ENCODE measurements around the gene ZNF329. TPM values are rescaled to one million over a fixed set of nuclear protein-coding genes. Genes with fewer than 3 reads are reported as not detected.
A peak's percentile ranks its signal among the peaks of the same experiment; 100 is the strongest.

The ZNF329 gene
- polyA plus RNA-seq, 2 donors: 2.0 to 2.3 TPM

DNA sequence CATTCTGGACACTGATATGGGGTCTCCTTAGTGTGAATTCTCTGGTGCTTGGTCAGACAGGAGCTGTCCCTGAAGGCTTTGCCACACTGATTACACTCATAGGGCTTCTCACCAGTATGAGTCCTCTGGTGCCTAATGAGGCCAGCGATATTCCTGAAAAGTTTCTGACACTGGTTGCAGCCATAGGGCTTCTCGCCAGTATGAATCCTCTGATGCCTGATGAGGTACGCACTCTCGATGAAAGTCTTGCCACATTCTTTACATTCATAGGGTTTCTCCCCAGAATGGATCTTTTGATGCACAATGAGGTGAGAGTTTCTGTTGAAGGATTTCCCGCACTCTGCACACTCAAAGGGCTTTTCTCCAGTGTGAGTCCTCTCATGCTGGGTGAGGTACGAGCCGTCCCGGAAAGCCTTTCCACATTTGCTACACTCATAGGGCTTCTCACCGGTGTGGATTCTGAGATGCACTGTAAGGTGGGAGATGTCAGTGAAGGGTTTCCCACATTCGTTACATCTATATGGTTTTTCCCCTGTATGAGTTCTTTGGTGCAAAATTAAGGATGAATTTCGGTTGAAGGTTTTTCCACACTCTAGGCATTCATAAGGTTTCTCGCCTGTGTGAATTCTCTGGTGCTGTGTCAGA lies 22.4 kb downstream of the ZNF329 start:
- Histone ChIP-seq H3K9me3 (ENCODE audit: control insufficient read depth in 2 of 2, insufficient read depth in 1 of 2, low read depth in 1 of 2, low read length in 1 of 2) (peaks cover 42 to 69% of the 10 kb centered on the region in 2 donors), H3K27ac (ENCODE audit: low read depth in 2 of 2, low read length in 1 of 2) (no peak overlapping the region), H3K4me3 (ENCODE audit: low read depth in 1 of 2, low read length in 2 of 2) (no peak overlapping the region), H3K27me3 (ENCODE audit: control insufficient read depth in 1 of 2, insufficient read depth in 2 of 2, low read length in 2 of 2) (no peaks in the 10 kb centered on the region), H3K4me1 (ENCODE audit: control insufficient read depth in 2 of 2, insufficient read depth in 2 of 2, low read length in 1 of 2) (no peaks in the 10 kb centered on the region), H3K36me3 (ENCODE audit: control insufficient read depth in 2 of 2, insufficient read depth in 2 of 2, low read length in 1 of 2) (peaks cover 21 to 29% of the 10 kb centered on the region in 2 donors)
- whole genome bisulfite sequencing, 2 donors: 98% methylated on average over 12 of the region's 12 CpGs

GRCh38 chr19:58123354-58123753 lies 27.2 kb downstream of the ZNF329 start:
- Histone ChIP-seq H3K9me3 (ENCODE audit: control insufficient read depth in 2 of 2, insufficient read depth in 1 of 2, low read depth in 1 of 2, low read length in 1 of 2) (peaks cover 36 to 65% of the 10 kb centered on the region in 2 donors), H3K4me3 (ENCODE audit: low read depth in 1 of 2, low read length in 2 of 2) (no peak overlapping the region), H3K36me3 (ENCODE audit: control insufficient read depth in 2 of 2, insufficient read depth in 2 of 2, low read length in 1 of 2) (peaks cover 7 to 8% of the 10 kb centered on the region in 2 donors), H3K27me3 (ENCODE audit: control insufficient read depth in 1 of 2, insufficient read depth in 2 of 2, low read length in 2 of 2) (no peaks in the 10 kb centered on the region), H3K4me1 (ENCODE audit: control insufficient read depth in 2 of 2, insufficient read depth in 2 of 2, low read length in 1 of 2) (no peaks in the 10 kb centered on the region), H3K27ac (ENCODE audit: low read depth in 2 of 2, low read length in 1 of 2) (no peak overlapping the region)
- WGBS, 2 donors: 61 to 64% methylated on average over 5 of the region's 5 CpGs

GRCh38 chr19:58118979-58119733 lies 31.4 kb downstream of the ZNF329 start:
- Histone ChIP-seq H3K36me3 (ENCODE audit: control insufficient read depth in 2 of 2, insufficient read depth in 2 of 2, low read length in 1 of 2) (no peaks in the 10 kb centered on the region), H3K9me3 (ENCODE audit: control insufficient read depth in 2 of 2, insufficient read depth in 1 of 2, low read depth in 1 of 2, low read length in 1 of 2) (peaks cover 34 to 56% of the 10 kb centered on the region in 2 donors), H3K27me3 (ENCODE audit: control insufficient read depth in 1 of 2, insufficient read depth in 2 of 2, low read length in 2 of 2) (peaks cover 0 to 4% of the 10 kb centered on the region in 2 donors), H3K4me1 (ENCODE audit: control insufficient read depth in 2 of 2, insufficient read depth in 2 of 2, low read length in 1 of 2) (no peaks in the 10 kb centered on the region), H3K27ac (ENCODE audit: low read depth in 2 of 2, low read length in 1 of 2) (no peak overlapping the region), H3K4me3 (ENCODE audit: low read depth in 1 of 2, low read length in 2 of 2) (no peak overlapping the region)
- 84 to 87% methylated on average over 5 of the region's 5 CpGs for WGBS, 2 donors

DNA sequence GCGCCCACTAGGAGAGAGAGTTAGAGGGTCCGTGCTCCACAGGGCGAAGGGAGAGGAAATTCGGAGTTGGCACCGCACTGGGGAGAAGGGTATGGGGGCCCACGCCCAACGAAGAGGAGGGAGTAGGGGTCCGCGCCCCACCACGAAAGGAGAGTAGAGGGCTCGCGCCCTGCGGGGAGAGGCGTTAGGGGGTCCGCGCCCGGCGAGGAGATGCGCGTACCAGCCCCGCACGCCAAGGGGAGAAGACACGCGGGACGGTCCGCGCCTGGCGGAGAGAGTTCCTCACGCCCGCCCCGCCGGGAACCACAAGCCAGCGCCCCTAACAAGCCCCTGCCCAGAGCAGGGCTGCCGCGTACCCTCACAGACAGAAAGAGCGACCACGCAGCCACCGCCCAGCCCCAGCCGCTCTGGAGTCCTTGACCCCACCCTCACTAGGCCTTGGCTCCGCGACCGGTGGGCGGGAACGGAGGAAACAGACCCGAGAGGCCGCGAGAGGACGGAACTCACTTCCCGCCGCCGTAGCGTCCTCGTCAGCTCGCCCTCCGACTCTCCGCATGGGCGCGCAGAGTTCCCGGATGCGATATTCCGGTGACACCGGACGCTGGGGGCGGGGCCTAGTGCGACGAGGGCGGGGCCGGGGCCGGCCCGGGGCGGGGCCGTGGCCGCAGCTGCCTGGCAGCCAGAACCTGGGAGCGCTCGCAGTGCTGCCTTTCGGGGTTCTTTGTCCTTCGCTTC lies 32.6 kb downstream of the ZNF329 start:
- H3K27ac ChIP-seq (ENCODE audit: low read depth in 2 of 2, low read length in 1 of 2): no peak overlapping the region
- H3K4me1 ChIP-seq (ENCODE audit: control insufficient read depth in 2 of 2, insufficient read depth in 2 of 2, low read length in 1 of 2): no peaks in the 10 kb centered on the region
- 12 to 14% methylated on average over 66 to 77 of the region's 77 CpGs for WGBS, 2 donors
- no peaks in the 10 kb centered on the region for H3K36me3 ChIP-seq (ENCODE audit: control insufficient read depth in 2 of 2, insufficient read depth in 2 of 2, low read length in 1 of 2)
- H3K27me3 ChIP-seq (ENCODE audit: control insufficient read depth in 1 of 2, insufficient read depth in 2 of 2, low read length in 2 of 2): peaks cover 0 to 4% of the 10 kb centered on the region in 2 donors
- H3K9me3 ChIP-seq (ENCODE audit: control insufficient read depth in 2 of 2, insufficient read depth in 1 of 2, low read depth in 1 of 2, low read length in 1 of 2): peaks cover 29 to 50% of the 10 kb centered on the region in 2 donors
- peak overlapping the region in 1 of 2 donors; percentile 8 for H3K4me3 ChIP-seq (ENCODE audit: low read depth in 1 of 2, low read length in 2 of 2)

GRCh38 chr19:58108546-58108817 lies 42.1 kb downstream of the ZNF329 start:
- Histone ChIP-seq H3K4me1 (ENCODE audit: control insufficient read depth in 2 of 2, insufficient read depth in 2 of 2, low read length in 1 of 2) (no peaks in the 10 kb centered on the region), H3K36me3 (ENCODE audit: control insufficient read depth in 2 of 2, insufficient read depth in 2 of 2, low read length in 1 of 2) (peaks cover 0 to 2% of the 10 kb centered on the region in 2 donors), H3K9me3 (ENCODE audit: control insufficient read depth in 2 of 2, insufficient read depth in 1 of 2, low read depth in 1 of 2, low read length in 1 of 2) (peaks cover 19 to 27% of the 10 kb centered on the region in 2 donors), H3K27ac (ENCODE audit: low read depth in 2 of 2, low read length in 1 of 2) (no peak overlapping the region), H3K27me3 (ENCODE audit: control insufficient read depth in 1 of 2, insufficient read depth in 2 of 2, low read length in 2 of 2) (no peaks in the 10 kb centered on the region), H3K4me3 (ENCODE audit: low read depth in 1 of 2, low read length in 2 of 2) (no peak overlapping the region)
- WGBS, 2 donors: 88 to 96% methylated on average over 3 of the region's 3 CpGs

- Histone ChIP-seq H3K36me3 (ENCODE audit: control insufficient read depth in 2 of 2, insufficient read depth in 2 of 2, low read length in 1 of 2) (peaks cover 0 to 2% of the 10 kb centered on the region in 2 donors), H3K4me3 (ENCODE audit: low read depth in 1 of 2, low read length in 2 of 2) (no peak overlapping the region), H3K9me3 (ENCODE audit: control insufficient read depth in 2 of 2, insufficient read depth in 1 of 2, low read depth in 1 of 2, low read length in 1 of 2) (peaks cover 19 to 27% of the 10 kb centered on the region in 2 donors), H3K27ac (ENCODE audit: low read depth in 2 of 2, low read length in 1 of 2) (no peak overlapping the region), H3K27me3 (ENCODE audit: control insufficient read depth in 1 of 2, insufficient read depth in 2 of 2, low read length in 2 of 2) (no peaks in the 10 kb centered on the region), H3K4me1 (ENCODE audit: control insufficient read depth in 2 of 2, insufficient read depth in 2 of 2, low read length in 1 of 2) (no peaks in the 10 kb centered on the region)
- 82 to 87% methylated on average over 7 of the region's 7 CpGs for WGBS, 2 donors
Measured at GRCh38 chr19:58107778-58108545, 42.6 kb downstream of the ZNF329 start.

- H3K4me1 ChIP-seq (ENCODE audit: control insufficient read depth in 2 of 2, insufficient read depth in 2 of 2, low read length in 1 of 2): peaks cover 0 to 7% of the 10 kb centered on the region in 2 donors
- H3K9me3 ChIP-seq (ENCODE audit: control insufficient read depth in 2 of 2, insufficient read depth in 1 of 2, low read depth in 1 of 2, low read length in 1 of 2): peaks cover 4 to 18% of the 10 kb centered on the region in 2 donors
- WGBS, 2 donors: 12 to 15% methylated on average over 2 of the region's 2 CpGs
- peaks cover 0 to 2% of the 10 kb centered on the region in 2 donors for H3K36me3 ChIP-seq (ENCODE audit: control insufficient read depth in 2 of 2, insufficient read depth in 2 of 2, low read length in 1 of 2)
- H3K27ac ChIP-seq (ENCODE audit: low read depth in 2 of 2, low read length in 1 of 2): peak overlapping the region; percentile 89 to 96
- H3K27me3 ChIP-seq (ENCODE audit: control insufficient read depth in 1 of 2, insufficient read depth in 2 of 2, low read length in 2 of 2): no peaks in the 10 kb centered on the region
- H3K4me3 ChIP-seq (ENCODE audit: low read depth in 1 of 2, low read length in 2 of 2): peak overlapping the region; percentile 79 to 91
Measured at GRCh38 chr19:58098682-58098998, 51.9 kb downstream of the ZNF329 start.

DNA sequence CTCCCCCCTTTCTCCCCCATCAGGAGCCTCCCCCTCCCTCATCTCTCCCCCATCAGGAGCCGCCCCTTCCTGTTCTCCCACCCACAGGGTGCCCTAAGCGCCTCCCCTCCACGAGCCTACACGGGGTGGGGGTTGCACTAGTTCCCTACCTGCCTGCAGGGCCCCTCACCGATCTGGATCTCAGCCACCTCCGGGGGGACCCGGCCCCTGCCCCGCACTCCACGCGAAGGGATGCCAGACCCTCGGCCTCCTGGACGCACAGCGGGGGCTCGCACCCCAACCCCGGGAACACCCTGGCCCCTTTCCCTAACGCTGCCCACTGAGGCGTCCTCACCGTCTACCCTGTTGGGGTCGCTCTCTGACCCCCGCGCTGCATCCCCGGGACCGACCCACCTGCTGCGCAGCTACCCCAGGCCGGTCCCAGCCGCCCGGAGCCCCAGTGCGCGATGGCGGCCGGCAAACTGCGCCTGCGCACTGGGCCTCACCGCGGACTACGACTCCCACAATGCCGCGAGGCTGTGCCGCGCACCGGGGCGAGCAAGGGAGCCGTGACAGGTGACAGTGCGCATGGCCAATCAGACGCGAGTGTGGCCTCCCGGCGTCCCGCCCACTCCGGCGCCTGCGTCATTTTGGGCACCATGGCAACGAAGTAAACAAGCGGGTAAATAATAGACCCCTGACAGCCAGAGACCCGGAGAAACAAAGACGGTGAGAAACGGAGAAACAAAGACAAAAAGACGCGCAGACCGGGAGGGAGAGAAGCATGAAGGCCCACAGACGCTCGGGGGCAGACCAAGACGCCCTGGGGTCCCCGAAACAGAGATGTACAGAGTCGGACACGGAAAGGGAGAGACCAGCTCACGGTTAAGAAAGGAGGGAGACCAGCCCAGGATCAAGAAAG lies 52.6 kb downstream of the ZNF329 start, which contains the start of gene ZSCAN18:
Gene ZSCAN18, minus strand, starts transcription at position 451 of the 901 bp plus-strand sequence. CDS start 7,964 bp downstream, outside the sequence.
- peaks cover 0 to 7% of the 10 kb centered on the region in 2 donors for H3K4me1 ChIP-seq (ENCODE audit: control insufficient read depth in 2 of 2, insufficient read depth in 2 of 2, low read length in 1 of 2)
- H3K9me3 ChIP-seq (ENCODE audit: control insufficient read depth in 2 of 2, insufficient read depth in 1 of 2, low read depth in 1 of 2, low read length in 1 of 2): peaks cover 4 to 24% of the 10 kb centered on the region in 2 donors
- H3K27ac ChIP-seq (ENCODE audit: low read depth in 2 of 2, low read length in 1 of 2): peak within 1 kb of the TSS; percentile 89 to 96
- peaks cover 0 to 2% of the 10 kb centered on the region in 2 donors for H3K36me3 ChIP-seq (ENCODE audit: control insufficient read depth in 2 of 2, insufficient read depth in 2 of 2, low read length in 1 of 2)
- WGBS, 2 donors: 1% methylated on average over 62 to 67 of the region's 67 CpGs
- H3K27me3 ChIP-seq (ENCODE audit: control insufficient read depth in 1 of 2, insufficient read depth in 2 of 2, low read length in 2 of 2): no peaks in the 10 kb centered on the region
- H3K4me3 ChIP-seq (ENCODE audit: low read depth in 1 of 2, low read length in 2 of 2): peak within 1 kb of the TSS; percentile 79 to 91

All from esophagus (tissue), 2 donors.